ENCODE results near the gene KLHDC4.

The KLHDC4 gene

GRCh38 chr16:87706278-87707000 is 59.3 kb downstream of the KLHDC4 start:
- Histone ChIP-seq H3K18ac (ENCODE audit: low read length) (no peak overlapping the region), H2AFZ (ENCODE audit: insufficient read depth, low read length, poor library complexity) (no peak overlapping the region), H3K9me3 (ENCODE audit: insufficient read depth, low read depth, low read length) (peaks cover 8% of the 10 kb centered on the region), H4K91ac (ENCODE audit: low read depth, low read length) (no peak overlapping the region), H4K8ac (ENCODE audit: low read depth, low read length) (no peak overlapping the region), H2AK5ac (ENCODE audit: low read length) (no peak overlapping the region), H3K14ac (ENCODE audit: low read length) (no peak overlapping the region), H3K79me2 (ENCODE audit: control insufficient read depth, insufficient read depth, low read length, poor library complexity) (no peaks in the 10 kb centered on the region), H3K9ac (ENCODE audit: low read length) (no peak overlapping the region), H3K4me2 (ENCODE audit: low read length) (no peak overlapping the region), H2BK120ac (ENCODE audit: insufficient read depth, low read length, poor library complexity) (no peak overlapping the region), H3K27me3 (ENCODE audit: insufficient read depth, low read length) (no peaks in the 10 kb centered on the region), H2BK5ac (ENCODE audit: low read depth, low read length, poor library complexity) (no peak overlapping the region), H3K4me3 (ENCODE audit: low read depth, low read length) (no peak overlapping the region), H3K23ac (ENCODE audit: low read length) (no peak overlapping the region), H2BK12ac (ENCODE audit: low read length) (no peak overlapping the region), H3K36me3 (ENCODE audit: control insufficient read depth in 1 of 2, insufficient read depth in 2 of 2, low read length in 2 of 2) (peaks cover 52 to 60% of the 10 kb centered on the region in 2 experiments), H3K27ac (ENCODE audit: low read depth, low read length) (no peak overlapping the region), H3K4ac (ENCODE audit: low read depth, low read length) (no peak overlapping the region), H3K4me1 (ENCODE audit: control insufficient read depth in 1 of 2, insufficient read depth in 2 of 2, low read length in 2 of 2) (no peaks in the 10 kb centered on the region), H3K79me1 (ENCODE audit: low read length) (no peaks in the 10 kb centered on the region), H4K12ac (ENCODE audit: low read depth, low read length) (no peak overlapping the region)
- whole genome bisulfite sequencing (ENCODE audit: extremely low coverage, insufficient coverage, insufficient read length) = no CpG with 5 or more reads among the region's 28 CpGs
- no peak for DNase-seq

- H3K79me1 ChIP-seq (ENCODE audit: low read length) = no peaks in the 10 kb centered on the region
- no peak overlapping the region for H2AK5ac ChIP-seq (ENCODE audit: low read length)
- H2AFZ ChIP-seq (ENCODE audit: insufficient read depth, low read length, poor library complexity) = no peak overlapping the region
- no peak overlapping the region for H3K4ac ChIP-seq (ENCODE audit: low read depth, low read length)
- H2BK12ac ChIP-seq (ENCODE audit: low read length) = no peak overlapping the region
- H3K4me1 ChIP-seq (ENCODE audit: control insufficient read depth in 1 of 2, insufficient read depth in 2 of 2, low read length in 2 of 2) = no peaks in the 10 kb centered on the region
- H3K4me3 ChIP-seq (ENCODE audit: low read depth, low read length) = no peak overlapping the region
- H3K9me3 ChIP-seq (ENCODE audit: insufficient read depth, low read depth, low read length) = peaks cover 8% of the 10 kb centered on the region
- H3K27ac ChIP-seq (ENCODE audit: low read depth, low read length) = no peak overlapping the region
- no peak overlapping the region for H3K23ac ChIP-seq (ENCODE audit: low read length)
- peaks cover 55 to 58% of the 10 kb centered on the region in 2 experiments for H3K36me3 ChIP-seq (ENCODE audit: control insufficient read depth in 1 of 2, insufficient read depth in 2 of 2, low read length in 2 of 2)
- no peak overlapping the region for H4K8ac ChIP-seq (ENCODE audit: low read depth, low read length)
- H4K12ac ChIP-seq (ENCODE audit: low read depth, low read length) = no peak overlapping the region
- H3K9ac ChIP-seq (ENCODE audit: low read length) = no peak overlapping the region
- no CpG with 5 or more reads among the region's 31 CpGs for WGBS (ENCODE audit: extremely low coverage, insufficient coverage, insufficient read length)
- no peaks in the 10 kb centered on the region for H3K79me2 ChIP-seq (ENCODE audit: control insufficient read depth, insufficient read depth, low read length, poor library complexity)
- H3K27me3 ChIP-seq (ENCODE audit: insufficient read depth, low read length) = no peaks in the 10 kb centered on the region
- no peak overlapping the region for H2BK5ac ChIP-seq (ENCODE audit: low read depth, low read length, poor library complexity)
- no peak overlapping the region for H2BK120ac ChIP-seq (ENCODE audit: insufficient read depth, low read length, poor library complexity)
- no peak overlapping the region for H3K18ac ChIP-seq (ENCODE audit: low read length)
- no peak overlapping the region for H3K14ac ChIP-seq (ENCODE audit: low read length)
- H3K4me2 ChIP-seq (ENCODE audit: low read length) = no peak overlapping the region
- no peak overlapping the region for H4K91ac ChIP-seq (ENCODE audit: low read depth, low read length)
- DNase-seq = no peak
Observed at GRCh38 chr16:87705771-87706277, 60.0 kb downstream of the KLHDC4 start.

- H3K27ac ChIP-seq (ENCODE audit: low read depth, low read length) = no peak overlapping the region
- no peak overlapping the region for H3K4me3 ChIP-seq (ENCODE audit: low read depth, low read length)
- no peak overlapping the region for H3K18ac ChIP-seq (ENCODE audit: low read length)
- H3K9ac ChIP-seq (ENCODE audit: low read length) = no peak overlapping the region
- peaks cover 8% of the 10 kb centered on the region for H3K9me3 ChIP-seq (ENCODE audit: insufficient read depth, low read depth, low read length)
- H4K91ac ChIP-seq (ENCODE audit: low read depth, low read length) = no peak overlapping the region
- no peak overlapping the region for H3K14ac ChIP-seq (ENCODE audit: low read length)
- H3K79me1 ChIP-seq (ENCODE audit: low read length) = no peaks in the 10 kb centered on the region
- H3K4me2 ChIP-seq (ENCODE audit: low read length) = no peak overlapping the region
- no peak overlapping the region for H3K23ac ChIP-seq (ENCODE audit: low read length)
- no peaks in the 10 kb centered on the region for H3K27me3 ChIP-seq (ENCODE audit: insufficient read depth, low read length)
- H2BK5ac ChIP-seq (ENCODE audit: low read depth, low read length, poor library complexity) = no peak overlapping the region
- H3K4me1 ChIP-seq (ENCODE audit: control insufficient read depth in 1 of 2, insufficient read depth in 2 of 2, low read length in 2 of 2) = no peaks in the 10 kb centered on the region
- H2AFZ ChIP-seq (ENCODE audit: insufficient read depth, low read length, poor library complexity) = no peak overlapping the region
- WGBS (ENCODE audit: extremely low coverage, insufficient coverage, insufficient read length) = no CpG with 5 or more reads among the region's 34 CpGs
- H2AK5ac ChIP-seq (ENCODE audit: low read length) = no peak overlapping the region
- no peak overlapping the region for H2BK120ac ChIP-seq (ENCODE audit: insufficient read depth, low read length, poor library complexity)
- no peak overlapping the region for H4K8ac ChIP-seq (ENCODE audit: low read depth, low read length)
- no peak overlapping the region for H4K12ac ChIP-seq (ENCODE audit: low read depth, low read length)
- no peaks in the 10 kb centered on the region for H3K79me2 ChIP-seq (ENCODE audit: control insufficient read depth, insufficient read depth, low read length, poor library complexity)
- no peak for DNase-seq
- H2BK12ac ChIP-seq (ENCODE audit: low read length) = no peak overlapping the region
- H3K4ac ChIP-seq (ENCODE audit: low read depth, low read length) = no peak overlapping the region
- H3K36me3 ChIP-seq (ENCODE audit: control insufficient read depth in 1 of 2, insufficient read depth in 2 of 2, low read length in 2 of 2) = peaks cover 51 to 56% of the 10 kb centered on the region in 2 experiments
Observed at GRCh38 chr16:87704754-87705353, 60.9 kb downstream of the KLHDC4 start.

GRCh38 chr16:87703835-87704375 is 61.9 kb downstream of the KLHDC4 start:
- peaks cover 8% of the 10 kb centered on the region for H3K9me3 ChIP-seq (ENCODE audit: insufficient read depth, low read depth, low read length)
- no peaks in the 10 kb centered on the region for H3K4me1 ChIP-seq (ENCODE audit: control insufficient read depth in 1 of 2, insufficient read depth in 2 of 2, low read length in 2 of 2)
- H4K12ac ChIP-seq (ENCODE audit: low read depth, low read length) = no peak overlapping the region
- no peak overlapping the region for H2BK5ac ChIP-seq (ENCODE audit: low read depth, low read length, poor library complexity)
- no peak overlapping the region for H3K27ac ChIP-seq (ENCODE audit: low read depth, low read length)
- H3K14ac ChIP-seq (ENCODE audit: low read length) = no peak overlapping the region
- H2BK12ac ChIP-seq (ENCODE audit: low read length) = no peak overlapping the region
- H3K4ac ChIP-seq (ENCODE audit: low read depth, low read length) = no peak overlapping the region
- H3K18ac ChIP-seq (ENCODE audit: low read length) = no peak overlapping the region
- H3K9ac ChIP-seq (ENCODE audit: low read length) = no peak overlapping the region
- no peak overlapping the region for H4K91ac ChIP-seq (ENCODE audit: low read depth, low read length)
- WGBS (ENCODE audit: extremely low coverage, insufficient coverage, insufficient read length) = no CpG with 5 or more reads among the region's 29 CpGs
- H3K27me3 ChIP-seq (ENCODE audit: insufficient read depth, low read length) = no peaks in the 10 kb centered on the region
- no peak for DNase-seq
- no peak overlapping the region for H2BK120ac ChIP-seq (ENCODE audit: insufficient read depth, low read length, poor library complexity)
- no peak overlapping the region for H3K23ac ChIP-seq (ENCODE audit: low read length)
- H2AK5ac ChIP-seq (ENCODE audit: low read length) = no peak overlapping the region
- no peaks in the 10 kb centered on the region for H3K79me1 ChIP-seq (ENCODE audit: low read length)
- no peak overlapping the region for H4K8ac ChIP-seq (ENCODE audit: low read depth, low read length)
- H2AFZ ChIP-seq (ENCODE audit: insufficient read depth, low read length, poor library complexity) = no peak overlapping the region
- no peak overlapping the region for H3K4me3 ChIP-seq (ENCODE audit: low read depth, low read length)
- H3K79me2 ChIP-seq (ENCODE audit: control insufficient read depth, insufficient read depth, low read length, poor library complexity) = no peaks in the 10 kb centered on the region
- H3K4me2 ChIP-seq (ENCODE audit: low read length) = no peak overlapping the region
- H3K36me3 ChIP-seq (ENCODE audit: control insufficient read depth in 1 of 2, insufficient read depth in 2 of 2, low read length in 2 of 2) = peaks cover 49 to 55% of the 10 kb centered on the region in 2 experiments

All from trophoblast cell (in vitro differentiated cells and primary cell).